HS-27A (cell line): ENCODE data around the gene SPSB1.

Experiments used
- DNase-seq: peaks from one replicate; pipeline ENCODE4 v3.0.0-alpha.2; 2012; ENCODE audit warnings: low read depth, missing footprints

The SPSB1 gene

GRCh38 chr1:9260059-9260766 is 32.5 kb upstream of the SPSB1 start:
- DNase-seq, result no peak

- DNase-seq, result no peak
Observed at GRCh38 chr1:9261496-9261895, 31.2 kb upstream of the SPSB1 start.

- no peak for DNase-seq
Observed at GRCh38 chr1:9262096-9262986, 30.4 kb upstream of the SPSB1 start.

- DNase-seq, result no peak
Observed at GRCh38 chr1:9263276-9263855, 29.3 kb upstream of the SPSB1 start.

- no peak for DNase-seq
Observed at GRCh38 chr1:9263984-9264872, 28.5 kb upstream of the SPSB1 start.

- DNase-seq, result no peak
Observed at GRCh38 chr1:9265037-9265436, 27.7 kb upstream of the SPSB1 start.

- no peak for DNase-seq
Observed at GRCh38 chr1:9265968-9266367, 26.7 kb upstream of the SPSB1 start.

GRCh38 chr1:9267352-9267686 is 25.4 kb upstream of the SPSB1 start:
- no peak for DNase-seq

GRCh38 chr1:9267827-9268581 is 24.7 kb upstream of the SPSB1 start:
- DNase-seq, result no peak

GRCh38 chr1:9269078-9269501 is 23.6 kb upstream of the SPSB1 start:
- no peak for DNase-seq

GRCh38 chr1:9269721-9270120 is 23.0 kb upstream of the SPSB1 start:
- DNase-seq, result no peak

GRCh38 chr1:9270290-9270883 is 22.3 kb upstream of the SPSB1 start:
- no peak for DNase-seq

- no peak for DNase-seq
Observed at GRCh38 chr1:9271283-9271682, 21.4 kb upstream of the SPSB1 start.

- no peak for DNase-seq
Observed at GRCh38 chr1:9271861-9272595, 20.7 kb upstream of the SPSB1 start.

- DNase-seq, result no peak
Observed at GRCh38 chr1:9273177-9273576, 19.5 kb upstream of the SPSB1 start.

GRCh38 chr1:9275161-9275560 is 17.5 kb upstream of the SPSB1 start:
- no peak for DNase-seq

GRCh38 chr1:9275567-9276034 is 17.1 kb upstream of the SPSB1 start:
- DNase-seq, result peak; percentile 88

GRCh38 chr1:9278116-9278515 is 14.6 kb upstream of the SPSB1 start:
- no peak for DNase-seq

GRCh38 chr1:9278585-9279153 is 14.0 kb upstream of the SPSB1 start:
- no peak for DNase-seq
